WI38 (cell line): ENCODE measurements around the gene ABCA7.

Experiments
- H3K4me3 ChIP-seq: 2 replicates; pipeline ENCODE4 v1.5.1; 2011; ENCODE audit warnings: low read depth, mild to moderate bottlenecking, control low read depth, low read length
- CTCF ChIP-seq: IDR thresholded peaks from 2 replicates; pipeline ENCODE4 v1.5.1; 2012; ENCODE audit warnings: low read depth, mild to moderate bottlenecking, control low read depth, low read length

The ABCA7 gene

DNA sequence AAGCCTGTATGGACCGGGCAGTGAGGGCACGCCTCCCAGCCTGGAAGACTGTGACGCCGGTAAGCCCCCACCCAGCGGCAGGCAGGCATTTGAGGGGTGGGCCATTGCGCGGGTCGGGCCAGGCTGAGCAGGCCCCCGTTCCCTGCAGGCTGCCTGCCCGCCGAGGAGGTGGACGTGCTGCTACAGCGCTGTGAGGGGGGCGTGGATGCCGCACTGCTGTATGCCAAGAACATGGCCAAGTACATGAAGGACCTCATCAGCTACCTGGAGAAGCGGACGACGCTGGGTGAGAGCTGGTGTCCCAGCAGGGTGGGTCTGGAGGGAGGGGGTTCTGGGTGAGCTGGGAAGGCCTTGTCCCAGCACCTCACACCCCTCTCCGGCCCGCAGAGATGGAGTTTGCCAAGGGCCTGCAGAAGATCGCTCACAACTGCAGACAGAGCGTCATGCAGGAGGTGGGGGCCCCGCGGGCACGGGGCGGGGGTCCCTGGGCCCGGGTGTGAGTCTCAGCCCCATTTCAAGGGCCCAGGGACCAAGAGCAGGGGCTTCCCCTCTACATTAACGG, 34.1 kb downstream of the ABCA7 start:
- H3K4me3 ChIP-seq = no peak overlapping the region
- TF ChIP-seq CTCF = no peak

GRCh38 chr19:1074544-1075283, 34.8 kb downstream of the ABCA7 start:
- no peak for TF ChIP-seq CTCF
- H3K4me3 ChIP-seq = no peak overlapping the region

DNA sequence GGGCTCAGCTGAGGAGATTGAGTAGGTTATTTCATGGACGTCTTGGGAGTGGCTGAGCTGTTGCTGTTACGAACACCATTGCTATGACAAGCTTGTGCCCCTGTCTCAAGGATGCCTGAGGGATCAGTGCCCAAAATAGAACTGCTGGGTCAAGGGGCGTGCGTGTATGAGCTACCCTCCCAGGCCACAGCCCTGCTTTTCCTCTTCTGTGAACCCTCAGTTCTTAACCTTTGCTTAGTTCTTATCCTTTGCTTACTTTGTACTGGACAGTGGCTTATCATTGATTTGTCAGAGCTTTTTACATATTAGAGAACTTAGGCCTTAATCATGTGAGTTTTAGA, 36.1 kb downstream of the ABCA7 start:
- no peak overlapping the region for H3K4me3 ChIP-seq
- TF ChIP-seq CTCF = no peak

DNA sequence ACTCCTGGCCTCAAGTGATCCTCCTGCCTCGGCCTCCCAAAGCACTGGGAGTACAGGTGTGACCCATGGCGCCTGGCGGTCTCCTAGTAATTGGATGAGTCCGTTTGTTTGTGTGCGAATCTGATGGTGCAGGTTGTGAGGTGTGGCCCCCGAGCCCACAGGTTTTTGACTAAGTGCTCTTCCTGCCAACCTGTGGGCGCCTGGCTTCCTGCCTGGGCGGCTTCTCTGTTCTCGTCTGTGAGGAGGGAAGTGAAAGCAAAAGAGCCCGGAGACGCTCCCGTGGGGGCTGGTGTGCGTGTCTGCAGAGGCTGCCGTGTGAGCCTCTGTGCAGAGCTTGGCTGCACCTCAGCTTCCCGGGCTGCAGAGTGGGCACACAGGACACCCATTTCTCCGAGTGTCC, 37.0 kb downstream of the ABCA7 start:
- no peak overlapping the region for H3K4me3 ChIP-seq
- no peak for TF ChIP-seq CTCF

- no peak overlapping the region for H3K4me3 ChIP-seq
- TF ChIP-seq CTCF = no peak
Measured at GRCh38 chr19:1079566-1080111, 39.7 kb downstream of the ABCA7 start.

GRCh38 chr19:1080360-1081161, 40.7 kb downstream of the ABCA7 start:
- no peak overlapping the region for H3K4me3 ChIP-seq
- no peak for TF ChIP-seq CTCF
